ENCODE results near the gene SLAMF1. TPM values are rescaled to one million over a fixed set of nuclear protein-coding genes. Genes with fewer than 3 reads are reported as not detected.

The SLAMF1 gene
- total RNA-seq, 4 donors from 2014 or later: 0.09 to 0.26 TPM; not detected in 2

DNA sequence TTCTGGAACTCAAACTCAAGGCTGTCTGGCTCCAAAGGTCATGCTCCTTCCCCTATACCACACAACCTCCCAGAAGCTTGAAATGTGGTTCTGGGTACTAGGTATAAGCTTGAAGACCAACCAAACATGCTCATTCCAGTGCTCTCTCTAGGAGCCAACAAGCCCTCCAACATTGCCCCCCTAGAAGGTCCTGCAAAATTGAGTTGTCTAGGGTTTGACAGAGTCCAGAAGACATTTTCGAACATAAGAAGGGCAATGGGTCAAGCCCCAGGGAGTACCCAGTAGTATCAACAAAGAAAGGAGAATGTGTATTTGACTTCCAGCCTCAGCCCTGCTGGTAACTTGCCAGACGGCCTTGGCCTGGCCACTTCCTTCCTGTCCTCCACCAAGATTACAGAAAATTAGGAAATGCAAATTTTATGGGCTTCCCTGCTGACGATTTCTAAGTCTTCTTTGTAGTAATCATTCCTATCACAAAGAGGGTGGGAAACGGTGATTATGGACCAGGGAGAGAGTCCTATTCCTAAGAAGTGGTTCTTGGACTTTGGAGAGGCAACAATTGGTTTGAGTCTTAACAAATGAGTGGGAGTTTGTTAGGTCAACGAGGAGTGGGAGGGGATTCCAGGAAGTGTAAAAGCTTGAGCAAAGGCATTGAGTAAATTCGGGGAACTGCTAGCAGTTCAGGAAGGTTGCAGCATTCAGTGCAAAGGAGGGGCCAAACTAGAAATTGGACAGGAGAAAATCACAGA, 18.7 kb upstream of the SLAMF1 start:
- peak in 1 of 2 donors; percentile 34 for DNase-seq

GRCh38 chr1:160664573-160665051, 17.8 kb upstream of the SLAMF1 start:
- no peak overlapping the region for H3K4me3 ChIP-seq
- no peaks in the 10 kb centered on the region for H3K4me1 ChIP-seq
- TF ChIP-seq POLR2A (IDR thresholded peaks at IDR 0.05) (no peak), CTCF (IDR thresholded peaks at IDR 0.05) (no peak)
- no peak for DNase-seq
- H3K27ac ChIP-seq: no peak overlapping the region
- intact Hi-C loops (cut with DNase I; ENCODE audit: low total_unique reads): no loop called here
- H3K27me3 ChIP-seq: no peaks in the 10 kb centered on the region
- no peaks in the 10 kb centered on the region for H3K9me3 ChIP-seq
- H3K36me3 ChIP-seq: no peaks in the 10 kb centered on the region

More for the DNA sequence above, 18.7 kb upstream of the SLAMF1 start:
- H3K4me1 ChIP-seq: no peaks in the 10 kb centered on the region
- H3K36me3 ChIP-seq: no peaks in the 10 kb centered on the region
- no peaks in the 10 kb centered on the region for H3K27me3 ChIP-seq
- H3K9me3 ChIP-seq: no peaks in the 10 kb centered on the region
- intact Hi-C loops (cut with DNase I; ENCODE audit: low total_unique reads): no loop called here
- peak overlapping the region in 1 of 2 donors; percentile 20 for H3K27ac ChIP-seq
- TF ChIP-seq POLR2A (IDR thresholded peaks at IDR 0.05): no peak
- no peak overlapping the region for H3K4me3 ChIP-seq

- intact Hi-C loops (cut with DNase I; ENCODE audit: low total_unique reads): no loop called here
- Histone ChIP-seq H3K4me3 (no peak overlapping the region), H3K9me3 (no peaks in the 10 kb centered on the region), H3K27ac (no peak overlapping the region), H3K27me3 (no peaks in the 10 kb centered on the region), H3K4me1 (no peaks in the 10 kb centered on the region), H3K36me3 (no peaks in the 10 kb centered on the region)
- no peak for DNase-seq
- TF ChIP-seq POLR2A (IDR thresholded peaks at IDR 0.05): no peak
These were observed 16.1 kb upstream of the SLAMF1 start for GRCh38 chr1:160662910-160663309.

DNA sequence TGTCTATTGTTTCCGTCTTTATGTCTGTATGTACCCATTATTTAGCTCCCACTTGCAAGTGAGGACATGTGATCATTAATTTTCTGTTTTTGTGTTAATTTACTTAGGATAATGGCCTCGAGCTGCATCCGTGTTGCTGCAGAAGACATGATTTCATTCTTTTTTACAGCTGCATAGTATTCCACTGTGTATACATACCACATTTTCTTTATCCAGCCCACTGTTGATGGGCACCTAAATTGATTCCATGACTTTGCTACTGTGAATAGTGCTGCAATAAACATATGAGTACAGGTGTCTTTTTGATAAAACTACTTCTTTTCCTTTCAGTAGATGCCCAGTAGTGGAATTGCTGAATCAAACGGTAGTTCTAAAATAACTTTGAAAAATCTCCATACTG, 12.7 kb upstream of the SLAMF1 start:
- Histone ChIP-seq H3K27me3 (no peaks in the 10 kb centered on the region), H3K9me3 (no peaks in the 10 kb centered on the region), H3K27ac (no peak overlapping the region), H3K4me1 (no peaks in the 10 kb centered on the region), H3K36me3 (no peaks in the 10 kb centered on the region), H3K4me3 (no peak overlapping the region)
- TF ChIP-seq POLR2A (IDR thresholded peaks at IDR 0.05) (no peak), CTCF (IDR thresholded peaks at IDR 0.05) (no peak)
- intact Hi-C loops (cut with DNase I; ENCODE audit: low total_unique reads): no loop called here
- no peak for DNase-seq

GRCh38 chr1:160658814-160659193, 12.0 kb upstream of the SLAMF1 start:
- no peaks in the 10 kb centered on the region for H3K4me1 ChIP-seq
- no peaks in the 10 kb centered on the region for H3K36me3 ChIP-seq
- no peak overlapping the region for H3K27ac ChIP-seq
- TF ChIP-seq POLR2A (IDR thresholded peaks at IDR 0.05) (no peak), CTCF (IDR thresholded peaks at IDR 0.05) (no peak)
- intact Hi-C loops (cut with DNase I; ENCODE audit: low total_unique reads): no loop called here
- H3K9me3 ChIP-seq: no peaks in the 10 kb centered on the region
- H3K27me3 ChIP-seq: no peaks in the 10 kb centered on the region
- DNase-seq: no peak
- H3K4me3 ChIP-seq: no peak overlapping the region

DNA sequence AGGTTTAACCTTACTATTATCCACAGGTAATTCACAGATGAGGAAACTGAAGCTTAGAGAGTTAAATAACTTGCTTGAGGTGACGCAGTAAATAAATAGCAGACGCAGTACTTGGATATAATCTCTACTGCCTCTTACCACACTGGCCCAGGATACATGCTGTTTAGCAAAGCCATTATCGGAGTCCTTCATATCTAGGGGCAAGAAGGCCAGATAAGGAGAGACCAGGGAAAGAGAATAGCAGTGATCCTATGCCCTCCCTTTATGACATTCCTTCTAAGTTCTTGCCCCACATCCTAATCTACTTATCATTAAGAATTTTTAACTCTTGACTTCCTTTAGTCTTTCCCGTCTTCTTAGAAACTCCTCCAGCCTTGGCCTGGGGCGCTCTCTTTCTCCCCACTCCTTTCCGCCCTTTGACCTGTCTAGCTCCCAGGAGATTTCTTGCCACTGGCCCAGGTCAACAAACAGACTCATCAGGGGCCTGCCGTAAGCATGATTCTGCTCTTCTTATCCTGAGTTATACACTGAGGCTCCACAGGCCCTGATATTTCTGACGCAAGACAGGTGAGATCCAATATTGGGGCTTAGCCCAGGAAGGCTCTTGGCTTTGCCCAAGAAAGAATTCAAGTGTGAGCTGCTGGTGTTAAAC, 11.4 kb upstream of the SLAMF1 start:
- intact Hi-C loops (cut with DNase I; ENCODE audit: low total_unique reads): no loop called here
- no peak for TF ChIP-seq POLR2A (IDR thresholded peaks at IDR 0.05)
- TF ChIP-seq CTCF (IDR thresholded peaks at IDR 0.05): no peak
- no peak overlapping the region for H3K27ac ChIP-seq
- H3K4me3 ChIP-seq: no peak overlapping the region
- no peaks in the 10 kb centered on the region for H3K36me3 ChIP-seq
- no peaks in the 10 kb centered on the region for H3K9me3 ChIP-seq
- no peak for DNase-seq
- H3K27me3 ChIP-seq: no peaks in the 10 kb centered on the region
- H3K4me1 ChIP-seq: no peaks in the 10 kb centered on the region

All from uterus (tissue), 4 donors.